H54 (cell line): ENCODE results near the gene LCE1F.

Experiments used
- DNase-seq: peaks from one replicate; pipeline ENCODE4 v3.0.0; 2011; ENCODE audit warnings: low spot score, mixed read lengths; ENCODE audit not compliant: insufficient read length
- FAIRE-seq: peaks from 3 replicates; lab custom pipeline; 2011; peaks lifted over from hg19 to GRCh38; lab: Jason Lieb, UNC
- POLR2A ChIP-seq: IDR thresholded peaks from 2 replicates; pipeline ENCODE4 v1.6.1; 2011; ENCODE audit warnings: low read depth, mild to moderate bottlenecking, low read length

LCE1F gene

GRCh38 chr1:152758636-152759035, 16.3 kb upstream of the LCE1F start:
- no peak for TF ChIP-seq POLR2A
- FAIRE-seq (no peak), DNase-seq (no peak)

GRCh38 chr1:152759453-152760173, 15.3 kb upstream of the LCE1F start:
- no peak for TF ChIP-seq POLR2A
- DNase-seq: no peak
- no peak for FAIRE-seq

- DNase-seq (no peak), FAIRE-seq (no peak)
- TF ChIP-seq POLR2A: no peak
Measured at GRCh38 chr1:152760551-152761190, 14.3 kb upstream of the LCE1F start.

- DNase-seq (no peak), FAIRE-seq (no peak)
- no peak for TF ChIP-seq POLR2A
Measured at GRCh38 chr1:152761609-152762213, 13.2 kb upstream of the LCE1F start.

GRCh38 chr1:152768847-152769533, 6.0 kb upstream of the LCE1F start:
- no peak for FAIRE-seq
- TF ChIP-seq POLR2A: no peak
- DNase-seq: no peak

GRCh38 chr1:152770411-152770810, 4.5 kb upstream of the LCE1F start:
- TF ChIP-seq POLR2A: no peak
- FAIRE-seq (no peak), DNase-seq (no peak)

GRCh38 chr1:152776361-152776760, 1.4 kb downstream of the LCE1F start:
- FAIRE-seq: no peak
- no peak for TF ChIP-seq POLR2A
- no peak for DNase-seq

GRCh38 chr1:152777510-152778137, 2.7 kb downstream of the LCE1F start:
- TF ChIP-seq POLR2A: no peak
- FAIRE-seq: no peak
- peak; percentile 24 for DNase-seq

- DNase-seq (no peak), FAIRE-seq (no peak)
- no peak for TF ChIP-seq POLR2A
Measured at GRCh38 chr1:152783095-152783494, 8.2 kb downstream of the LCE1F start.

- DNase-seq: no peak
- no peak for TF ChIP-seq POLR2A
Measured at GRCh38 chr1:152786077-152786476, 11.1 kb downstream of the LCE1F start, which contains the start of gene LCE1E. Gene LCE1E, plus strand, starts transcription at chr1:152786257. Its CDS starts 1,043 bp downstream, at chr1:152787300.

GRCh38 chr1:152795686-152796085, 20.7 kb downstream of the LCE1F start:
- FAIRE-seq (no peak), DNase-seq (no peak)
- TF ChIP-seq POLR2A: no peak

More at GRCh38 chr1:152786077-152786476, 11.1 kb downstream of the LCE1F start, which contains the start of gene LCE1E:
- FAIRE-seq: no peak

GRCh38 chr1:152796421-152796820, 21.5 kb downstream of the LCE1F start, which contains the start of gene LCE1D:
Gene LCE1D, plus strand, starts transcription at chr1:152796721. Its CDS starts 1,074 bp downstream, at chr1:152797795.
- DNase-seq (no peak), FAIRE-seq (no peak)
- no peak for TF ChIP-seq POLR2A

GRCh38 chr1:152801333-152801732, 26.4 kb downstream of the LCE1F start:
- TF ChIP-seq POLR2A: no peak
- FAIRE-seq: no peak

More at GRCh38 chr1:152801333-152801732, 26.4 kb downstream of the LCE1F start:
- no peak for DNase-seq
